Bronchial epithelial cell (primary cell): ENCODE data around the gene RAPGEF6. TPM values are rescaled to one million over a fixed set of nuclear protein-coding genes. Genes with fewer than 3 reads are reported as not detected.
"Not testable (repeated sequence)": the region's sequence is repeated elsewhere in the genome, so short reads cannot be mapped to it uniquely, and the experiment has no call there.

Experiments used
- DNase-seq: peaks from one replicate; pipeline ENCODE4 v3.0.0-alpha.2; 2010; ENCODE audit warnings: low read depth
- FAIRE-seq: peaks from 2 replicates; lab custom pipeline; 2011; peaks lifted over from hg19 to GRCh38; lab: Jason Lieb, UNC
- H3K27me3 ChIP-seq: 2 replicates; pipeline ENCODE4 v1.5.1; 2011; ENCODE audit warnings: low read length; ENCODE audit not compliant: control insufficient read depth, insufficient read depth
- H3K36me3 ChIP-seq: 2 replicates; pipeline ENCODE4 v1.5.1; 2011; ENCODE audit warnings: low read length; ENCODE audit not compliant: control insufficient read depth, insufficient read depth
- H3K4me3 ChIP-seq: 2 replicates; pipeline ENCODE4 v1.5.1; 2011; ENCODE audit warnings: mild to moderate bottlenecking, low read depth, low read length, control low read depth
- CTCF ChIP-seq: IDR thresholded peaks from 2 replicates; pipeline ENCODE4 v1.5.1; 2011; ENCODE audit warnings: mild to moderate bottlenecking, moderate library complexity, low read length, control low read depth, inconsistent platforms; ENCODE audit not compliant: insufficient read depth, severe bottlenecking
- total RNA-seq: library from RNA; depleted of rRNA; stranded (reverse); fragments of >200 nt; gene quantifications from 2 replicates; pipeline ENCODE4 v1.2.1, GENCODE V29; 2014

RAPGEF6 gene
- total RNA-seq, 1 donor from 2014 or later, result 14.2 TPM

GRCh38 chr5:131413605-131414559 lies 221.1 kb downstream of the RAPGEF6 start:
- no peak for FAIRE-seq
- no peak for TF ChIP-seq CTCF
- DNase-seq, result no peak
- H3K36me3 ChIP-seq, result no peaks in the 10 kb centered on the region
- H3K27me3 ChIP-seq, result no peaks in the 10 kb centered on the region
- H3K4me3 ChIP-seq, result no peak overlapping the region

GRCh38 chr5:131406975-131407638 lies 227.9 kb downstream of the RAPGEF6 start:
- no peak for TF ChIP-seq CTCF
- H3K36me3 ChIP-seq, result no peaks in the 10 kb centered on the region
- FAIRE-seq (peak; percentile 40), DNase-seq (no peak)
- no peak overlapping the region for H3K4me3 ChIP-seq
- H3K27me3 ChIP-seq, result no peaks in the 10 kb centered on the region

- H3K4me3 ChIP-seq, result no peak overlapping the region
- DNase-seq (no peak), FAIRE-seq (no peak)
- H3K27me3 ChIP-seq, result no peaks in the 10 kb centered on the region
- H3K36me3 ChIP-seq, result no peaks in the 10 kb centered on the region
- no peak for TF ChIP-seq CTCF
These were observed 229.0 kb downstream of the RAPGEF6 start for GRCh38 chr5:131406076-131406475.

- no peak overlapping the region for H3K4me3 ChIP-seq
- no peak for TF ChIP-seq CTCF
- no peak for FAIRE-seq
- no peak for DNase-seq
- H3K27me3 ChIP-seq, result no peaks in the 10 kb centered on the region
- H3K36me3 ChIP-seq, result no peaks in the 10 kb centered on the region
These were observed 229.4 kb downstream of the RAPGEF6 start for GRCh38 chr5:131405674-131406073.

- Histone ChIP-seq H3K27me3 (no peaks in the 10 kb centered on the region), H3K4me3 (no peak overlapping the region), H3K36me3 (no peaks in the 10 kb centered on the region)
- no peak for DNase-seq
- no peak for TF ChIP-seq CTCF
- FAIRE-seq, result no peak
These were observed 234.4 kb downstream of the RAPGEF6 start for GRCh38 chr5:131400585-131400984.

- not testable (repeated sequence) for H3K36me3 ChIP-seq, H3K4me3 ChIP-seq, FAIRE-seq, DNase-seq, H3K27me3 ChIP-seq
These were observed 236.0 kb downstream of the RAPGEF6 start for GRCh38 chr5:131399007-131399406.
